ENCODE data around the gene TTR. TPM values are rescaled to one million over a fixed set of nuclear protein-coding genes. Genes with fewer than 3 reads are reported as not detected.

Gene TTR
- total RNA-seq, 4 donors from 2014 or later: not detected

DNA sequence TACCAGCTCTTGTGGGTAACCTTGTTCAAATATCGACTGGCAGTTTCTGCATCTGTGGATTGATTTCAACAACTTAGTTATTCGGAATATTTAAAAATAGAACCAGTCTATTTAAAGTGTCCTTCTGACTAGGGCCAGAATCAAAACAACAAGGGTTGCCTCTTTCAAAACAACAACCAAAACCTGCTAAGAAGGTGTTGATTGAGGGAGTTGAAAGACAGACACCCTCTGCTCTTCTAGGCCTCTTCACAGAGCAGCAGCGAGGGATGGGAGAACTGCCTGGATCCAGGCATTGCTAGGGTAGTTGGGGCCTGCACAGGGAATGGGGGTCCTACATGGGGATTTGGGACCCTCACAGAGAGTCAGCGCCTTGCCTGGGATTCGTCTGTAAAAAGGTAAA, 19.8 kb downstream of the TTR start:
- no peaks in the 10 kb centered on the region for H3K27me3 ChIP-seq
- ATAC-seq: no peak
- no peak overlapping the region for H3K4me3 ChIP-seq
- H3K36me3 ChIP-seq: no peaks in the 10 kb centered on the region
- WGBS, 2 donors (ENCODE audit: low coverage in 1 of 2): 77% methylated on average over 5 of the region's 5 CpGs; no CpG with 5 or more reads in 1 of the 2 donors
- no peak overlapping the region for H3K27ac ChIP-seq
- no peaks in the 10 kb centered on the region for H3K4me1 ChIP-seq
- no peaks in the 10 kb centered on the region for H3K9me3 ChIP-seq
- TF ChIP-seq, protein P1, sequence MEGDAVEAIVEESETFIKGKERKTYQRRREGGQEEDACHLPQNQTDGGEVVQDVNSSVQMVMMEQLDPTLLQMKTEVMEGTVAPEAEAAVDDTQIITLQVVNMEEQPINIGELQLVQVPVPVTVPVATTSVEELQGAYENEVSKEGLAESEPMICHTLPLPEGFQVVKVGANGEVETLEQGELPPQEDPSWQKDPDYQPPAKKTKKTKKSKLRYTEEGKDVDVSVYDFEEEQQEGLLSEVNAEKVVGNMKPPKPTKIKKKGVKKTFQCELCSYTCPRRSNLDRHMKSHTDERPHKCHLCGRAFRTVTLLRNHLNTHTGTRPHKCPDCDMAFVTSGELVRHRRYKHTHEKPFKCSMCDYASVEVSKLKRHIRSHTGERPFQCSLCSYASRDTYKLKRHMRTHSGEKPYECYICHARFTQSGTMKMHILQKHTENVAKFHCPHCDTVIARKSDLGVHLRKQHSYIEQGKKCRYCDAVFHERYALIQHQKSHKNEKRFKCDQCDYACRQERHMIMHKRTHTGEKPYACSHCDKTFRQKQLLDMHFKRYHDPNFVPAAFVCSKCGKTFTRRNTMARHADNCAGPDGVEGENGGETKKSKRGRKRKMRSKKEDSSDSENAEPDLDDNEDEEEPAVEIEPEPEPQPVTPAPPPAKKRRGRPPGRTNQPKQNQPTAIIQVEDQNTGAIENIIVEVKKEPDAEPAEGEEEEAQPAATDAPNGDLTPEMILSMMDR (IDR thresholded peaks at IDR 0.05): no peak
- TF ChIP-seq POLR2AphosphoS5 (IDR thresholded peaks at IDR 0.05): no peak
- no peak for TF ChIP-seq POLR2A (IDR thresholded peaks at IDR 0.05)
- no peak for TF ChIP-seq EP300 (IDR thresholded peaks at IDR 0.05)

DNA sequence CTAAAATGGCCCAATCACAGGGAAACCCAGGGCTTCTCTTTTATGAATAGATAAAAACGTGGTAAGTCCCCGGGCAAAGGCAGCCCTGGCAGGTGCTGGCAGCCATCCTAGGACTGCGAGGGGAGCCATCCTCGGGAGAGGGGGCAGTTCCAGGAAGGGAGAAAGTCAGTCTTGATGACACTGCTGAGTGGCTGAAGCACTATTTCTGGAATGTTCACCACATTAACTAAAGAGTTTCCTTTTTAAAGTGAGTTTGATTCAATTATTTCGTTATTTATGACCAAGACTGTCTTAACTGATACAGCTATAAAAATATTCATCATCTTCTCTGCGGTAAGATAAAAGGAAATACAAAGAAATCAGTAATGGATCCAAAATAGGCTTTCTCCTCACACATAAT, 20.4 kb downstream of the TTR start:
- H3K9me3 ChIP-seq: no peaks in the 10 kb centered on the region
- ATAC-seq: no peak
- WGBS, 2 donors (ENCODE audit: low coverage in 1 of 2): 53 to 58% methylated on average over 6 of the region's 6 CpGs

GRCh38 chr18:31614044-31614443, 22.4 kb downstream of the TTR start:
- Histone ChIP-seq H3K36me3 (no peaks in the 10 kb centered on the region), H3K9me3 (no peaks in the 10 kb centered on the region), H3K27me3 (no peaks in the 10 kb centered on the region), H3K4me1 (peaks cover 0 to 7% (median 0%) of the 10 kb centered on the region in 3 donors), H3K27ac (no peak overlapping the region), H3K4me3 (no peak overlapping the region)
- 71 to 80% methylated on average over 2 of the region's 2 CpGs for WGBS, 2 donors (ENCODE audit: low coverage in 1 of 2)
- no peak for ATAC-seq
- TF ChIP-seq POLR2A (IDR thresholded peaks at IDR 0.05): no peak
- no peak for TF ChIP-seq EP300 (IDR thresholded peaks at IDR 0.05)
- TF ChIP-seq, protein P1 (IDR thresholded peaks at IDR 0.05): no peak
- no peak for TF ChIP-seq POLR2AphosphoS5 (IDR thresholded peaks at IDR 0.05)

More for the DNA sequence above, 20.4 kb downstream of the TTR start:
- no peak for TF ChIP-seq POLR2A (IDR thresholded peaks at IDR 0.05)
- TF ChIP-seq, protein P1 (IDR thresholded peaks at IDR 0.05): no peak
- no peak for TF ChIP-seq POLR2AphosphoS5 (IDR thresholded peaks at IDR 0.05)
- no peak for TF ChIP-seq EP300 (IDR thresholded peaks at IDR 0.05)
- Histone ChIP-seq H3K4me3 (no peak overlapping the region), H3K4me1 (peaks cover 0 to 4% (median 0%) of the 10 kb centered on the region in 3 donors), H3K36me3 (no peaks in the 10 kb centered on the region), H3K27ac (no peak overlapping the region), H3K27me3 (no peaks in the 10 kb centered on the region)

DNA sequence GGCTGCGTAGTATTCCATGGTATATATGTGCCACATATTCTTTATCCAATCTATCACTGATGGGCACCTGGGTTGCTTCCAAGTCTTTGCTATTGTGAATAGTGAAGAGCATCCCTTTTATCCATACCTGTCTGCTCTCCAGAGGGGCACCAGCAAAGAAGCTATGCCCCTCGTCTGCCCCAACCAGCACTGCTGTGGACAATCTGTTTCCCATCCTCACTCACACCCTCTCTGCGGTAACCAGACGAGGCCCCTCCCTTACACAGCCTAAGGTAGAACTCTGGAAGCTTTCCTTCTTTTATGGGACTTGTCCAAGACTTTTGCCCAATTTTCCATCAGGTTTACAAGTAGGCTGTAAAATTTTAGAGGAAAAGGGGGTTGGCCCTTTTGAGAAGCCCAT, 24.9 kb downstream of the TTR start:
- Histone ChIP-seq H3K27ac (no peak overlapping the region), H3K4me3 (no peak overlapping the region), H3K27me3 (no peaks in the 10 kb centered on the region), H3K9me3 (no peaks in the 10 kb centered on the region), H3K36me3 (no peaks in the 10 kb centered on the region), H3K4me1 (peaks cover 0 to 7% (median 0%) of the 10 kb centered on the region in 3 donors)
- 88 to 90% methylated on average over 2 to 4 of the region's 4 CpGs for WGBS, 2 donors (ENCODE audit: low coverage in 1 of 2)
- no peak for TF ChIP-seq POLR2A (IDR thresholded peaks at IDR 0.05)
- TF ChIP-seq EP300 (IDR thresholded peaks at IDR 0.05): no peak
- TF ChIP-seq, protein P1 (IDR thresholded peaks at IDR 0.05): no peak
- no peak for TF ChIP-seq POLR2AphosphoS5 (IDR thresholded peaks at IDR 0.05)
- ATAC-seq: no peak

- 27 to 34% methylated on average over 4 to 5 of the region's 5 CpGs for WGBS, 2 donors (ENCODE audit: low coverage in 1 of 2)
- H3K27me3 ChIP-seq: no peaks in the 10 kb centered on the region
- no peak overlapping the region for H3K4me3 ChIP-seq
- no peak for TF ChIP-seq POLR2A (IDR thresholded peaks at IDR 0.05)
- TF ChIP-seq POLR2AphosphoS5 (IDR thresholded peaks at IDR 0.05): no peak
- TF ChIP-seq, protein P1 (IDR thresholded peaks at IDR 0.05): no peak
- TF ChIP-seq EP300 (IDR thresholded peaks at IDR 0.05): no peak
- peaks cover 0 to 7% (median 0%) of the 10 kb centered on the region in 3 donors for H3K4me1 ChIP-seq
- ATAC-seq: no peak
- H3K9me3 ChIP-seq: no peaks in the 10 kb centered on the region
- no peaks in the 10 kb centered on the region for H3K36me3 ChIP-seq
- H3K27ac ChIP-seq: no peak overlapping the region
Measured at GRCh38 chr18:31617031-31617717, 25.5 kb downstream of the TTR start.
